GM12878 (cell line): ENCODE data around the gene DLL1. TPM values are rescaled to one million over a fixed set of nuclear protein-coding genes. Genes with fewer than 3 reads are reported as not detected.

Experiments used
- ATAC-seq: fragments of 200-7000 bp; cut with Tn5 transposase; 3 replicates; pipeline ENCODE4 v1.9.1; 2020; ENCODE audit warnings: mild to moderate bottlenecking, moderate library complexity
- BruUV-seq: library from RNA; stranded (reverse); fragments of 400-500 nt; replicated peaks from 2 replicates; lab custom pipeline; 2021; lab: Mats Ljungman, UMichigan
- CTCF ChIA-PET: fragments of 300-600 bp; sonication (Branson Sonifier 250); formaldehyde crosslinking; extraction: SDS; loops from one replicate; lab custom pipeline; 2021; ENCODE audit warnings: inconsistent platforms; lab: Yijun Ruan, JAX
- POLR2A ChIA-PET: fragments of 350-600 bp; formaldehyde crosslinking; extraction: SDS; loops from one replicate; lab custom pipeline; 2021; ENCODE audit warnings: inconsistent platforms; lab: Charles Lee
- RAD21 ChIA-PET: fragments of 300-600 bp; sonication (Branson Sonifier 250); formaldehyde crosslinking; loops from one replicate; lab custom pipeline; 2023; ENCODE audit warnings: antibody characterized with exemption; ENCODE audit not compliant: unreplicated experiment; lab: Charles Lee
- SMC1A ChIA-PET: fragments of 300-600 bp; sonication (Branson Sonifier 250); formaldehyde crosslinking; loops from one replicate; lab custom pipeline; 2023; ENCODE audit not compliant: unreplicated experiment, uncharacterized antibody; lab: Charles Lee
- DNase-seq: peaks from one replicate; pipeline ENCODE4 v3.0.0-alpha.2; 2011; ENCODE audit warnings: low read depth, low spot score
- FAIRE-seq: peaks from 3 replicates; lab custom pipeline; 2011; peaks lifted over from hg19 to GRCh38; lab: Jason Lieb, UNC
- H2AFZ ChIP-seq: 2 replicates; pipeline ENCODE4 v1.6.0; 2011; ENCODE audit warnings: low read depth, low read length, control low read depth; ENCODE audit not compliant: control insufficient read depth
- H3K27ac ChIP-seq: 2 replicates; pipeline ENCODE4 v1.5.1; 2011; ENCODE audit warnings: control low read depth; ENCODE audit not compliant: control insufficient read depth, insufficient read depth
- H3K27me3 ChIP-seq, 2 experiments: replicated peaks in 1 of 2; 2 replicates each; pipeline versions ENCODE4 v1.6.0 to v1.6.1; 2011; ENCODE audit warnings: low read length in 1 of 2; ENCODE audit not compliant: control insufficient read depth in 2 of 2, insufficient read depth in 2 of 2
- H3K36me3 ChIP-seq, 2 experiments: 2 replicates each; pipeline ENCODE4 v1.5.1; 2011; ENCODE audit warnings: low read length in 1 of 2; ENCODE audit not compliant: control insufficient read depth in 2 of 2, insufficient read depth in 2 of 2
- H3K4me1 ChIP-seq: 2 replicates; pipeline ENCODE4 v1.6.1; 2011; ENCODE audit warnings: mild to moderate bottlenecking, low read length, moderate library complexity, mixed read lengths; ENCODE audit not compliant: control insufficient read depth, insufficient read depth
- H3K4me2 ChIP-seq: 2 replicates; pipeline ENCODE4 v1.6.0; 2011; ENCODE audit warnings: control low read depth; ENCODE audit not compliant: control insufficient read depth, insufficient read depth
- H3K4me3 ChIP-seq: fragments of 200-600 bp; sonication (generic); 2 replicates; pipeline ENCODE4 v1.5.1; 2016
- H3K79me2 ChIP-seq: 2 replicates; pipeline ENCODE4 v1.6.0; 2011; ENCODE audit warnings: low read length; ENCODE audit not compliant: control insufficient read depth, insufficient read depth
- H3K9ac ChIP-seq: 2 replicates; pipeline ENCODE4 v1.8.0; 2011; ENCODE audit warnings: low read length, control low read depth, mixed read lengths; ENCODE audit not compliant: control insufficient read depth, insufficient read depth
- H3K9me3 ChIP-seq: replicated peaks from 3 replicates; pipeline ENCODE4 v1.5.1; 2011; ENCODE audit warnings: mild to moderate bottlenecking, low read length; ENCODE audit not compliant: control insufficient read depth, insufficient read depth
- H4K20me1 ChIP-seq: 2 replicates; pipeline ENCODE4 v1.6.0; 2011; ENCODE audit not compliant: control insufficient read depth, insufficient read depth
- CHD4 ChIP-seq: fragments of 200-600 bp; sonication (generic); IDR thresholded peaks from 2 replicates; pipeline ENCODE4 v1.6.1; 2016; ENCODE audit warnings: mild to moderate bottlenecking
- GABPA ChIP-seq: IDR thresholded peaks from 2 replicates; pipeline ENCODE4 v1.6.1; 2014; ENCODE audit warnings: antibody characterized with exemption, low read depth, mild to moderate bottlenecking, inconsistent platforms
- IKZF2 ChIP-seq, 2 experiments: fragments of 450-650 bp; IDR thresholded peaks; 2 replicates each; pipeline ENCODE4 v1.6.1; 2017; ENCODE audit warnings: mild to moderate bottlenecking in 2 of 2, moderate library complexity in 2 of 2
- KLF5 ChIP-seq: fragments of 450-650 bp; IDR thresholded peaks from 2 replicates; pipeline ENCODE4 v1.6.1; 2014; ENCODE audit warnings: mild to moderate bottlenecking; ENCODE audit not compliant: partially characterized antibody
- NR2C2 ChIP-seq: IDR thresholded peaks from 2 replicates; pipeline ENCODE4 v1.6.1; 2011; ENCODE audit warnings: borderline replicate concordance, low read depth; ENCODE audit not compliant: control insufficient read depth, insufficient read length
- POLR2AphosphoS2 ChIP-seq: IDR thresholded peaks from 2 replicates; pipeline ENCODE4 v1.6.1; 2011; ENCODE audit warnings: low read depth, mild to moderate bottlenecking, low read length, improper control_type of control experiment, moderate library complexity
- SIN3A ChIP-seq: IDR thresholded peaks from 2 replicates; pipeline ENCODE4 v1.6.1; 2012; ENCODE audit warnings: low read depth, low read length, improper control_type of control experiment
- SUPT20H ChIP-seq: IDR thresholded peaks from 2 replicates; pipeline ENCODE4 v1.6.1; 2011; ENCODE audit warnings: low read depth, mild to moderate bottlenecking, low read length, moderate library complexity, borderline replicate concordance; ENCODE audit not compliant: control insufficient read depth
- ZNF207 ChIP-seq: fragments of 450-650 bp; IDR thresholded peaks from 2 replicates; pipeline ENCODE4 v1.6.1; 2014; ENCODE audit warnings: antibody characterized with exemption, mild to moderate bottlenecking, borderline replicate concordance
- WGBS: methylation state at CpG from one replicate; pipeline ENCODE4 v1.1.6; 2016; ENCODE audit warnings: low lambda C conversion rate; ENCODE audit not compliant: insufficient replicate concordance, insufficient coverage; ENCODE audit errors: missing lambda C conversion rate; 5-methylcytosine and 5-hydroxymethylcytosine counted together
- in situ Hi-C: fragments of 300-500 bp; cut with MboI; formaldehyde crosslinking; loops from 9 replicates; pipeline ENCODE4 v1.14.3; 2018; ENCODE audit warnings: mixed read lengths
- intact Hi-C: fragments of 100-400 bp; cut with micrococcal nuclease; formaldehyde crosslinking; loops from one replicate; pipeline ENCODE4 v1.14.2; 2022; ENCODE audit not compliant: unreplicated experiment
- polyA plus RNA-seq, 11 experiments: library from polyadenylated mRNA; depleted of rRNA in 4 of 11; unstranded in 6 of 11; stranded (reverse) in 5 of 11; fragments of >200 nt; fragmentation: Nextera tagmentation in 4 of 11; fragmentation: Illumina TruSeq in 1 of 11; extraction: Ambion mirVana in 4 of 11; extraction: Trizol in 1 of 11; gene quantifications; 1 replicate in 1 of 11; 2 replicates in 10 of 11; pipeline versions ENCODE4 v1.2.1 to v1.2.3, GENCODE V29; 2011 to 2016; ENCODE audit warnings: inconsistent platforms in 2 of 11, missing spikeins in 2 of 11, low read depth in 1 of 11
- total RNA-seq, 4 experiments: library from RNA; depleted of rRNA in 3 of 4; stranded (reverse); fragments of >200 nt in 3 of 4; fragmentation: Illumina TruSeq in 1 of 4; extraction: Trizol in 1 of 4; gene quantifications; 2 replicates each; pipeline versions ENCODE4 v1.2.1 to v1.2.3, GENCODE V29; 2013 to 2021
- TF ChIP-seq, protein P1 (sequence below): fragments of 450-650 bp; formaldehyde crosslinking; IDR thresholded peaks from 2 replicates; pipeline ENCODE4 v1.4.0; 2022; ENCODE audit warnings: mild to moderate bottlenecking, moderate library complexity
- TF ChIP-seq, protein P2 (sequence below): fragments of 450-650 bp; IDR thresholded peaks from 2 replicates; pipeline ENCODE4 v1.6.1; 2017; ENCODE audit warnings: mild to moderate bottlenecking, moderate library complexity

DLL1 gene
- total and polyA plus RNA-seq, 10 of the 15 experiments (the other 5 are each of a cell fraction or from before 2014, with no cell fraction given), result 0.02 to 0.80 (median 0.19) TPM

DNA sequence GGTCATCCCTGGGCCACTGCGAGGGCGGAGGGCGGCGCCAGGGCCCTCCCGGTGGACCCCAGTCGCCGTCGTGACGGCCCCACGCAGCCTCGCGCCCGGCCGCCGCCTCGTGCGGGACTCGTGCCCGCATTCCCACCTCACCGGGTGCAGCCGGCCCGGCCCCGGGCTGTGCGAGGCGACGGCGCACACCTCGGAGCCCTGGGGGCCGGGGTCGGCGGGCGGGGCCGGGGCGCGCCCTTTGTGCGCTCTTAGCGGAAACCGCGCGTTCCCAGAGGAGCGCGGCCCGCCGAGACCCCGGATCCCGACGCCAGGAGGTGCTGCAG, 5.5 kb upstream of the DLL1 start:
- DNase-seq (no peak), FAIRE-seq (no peak), ATAC-seq (no peak)
- peaks cover 9% of the 10 kb centered on the region; the same call in 1 of the 3 replicates for H3K9me3 ChIP-seq
- no peak overlapping the region for H3K9ac ChIP-seq
- ChIA-PET SMC1A (no interaction called here), CTCF (interaction anchor here (1.6 kb wide), 1 partner anchor 12 kb away, joined by 3 read pairs; no protein-coding TSS in a partner anchor), POLR2A (no interaction called here), RAD21 (no interaction called here)
- in situ Hi-C loops (no loop called here), intact Hi-C loops (loop anchor here (10.0 kb wide), 1 partner anchor 462 kb away; no protein-coding TSS in a partner anchor)
- no peaks in the 10 kb centered on the region for H3K36me3 ChIP-seq
- no peak for TF ChIP-seq KLF5
- TF ChIP-seq SUPT20H, result no peak
- TF ChIP-seq CHD4, result no peak
- TF ChIP-seq, protein P1, sequence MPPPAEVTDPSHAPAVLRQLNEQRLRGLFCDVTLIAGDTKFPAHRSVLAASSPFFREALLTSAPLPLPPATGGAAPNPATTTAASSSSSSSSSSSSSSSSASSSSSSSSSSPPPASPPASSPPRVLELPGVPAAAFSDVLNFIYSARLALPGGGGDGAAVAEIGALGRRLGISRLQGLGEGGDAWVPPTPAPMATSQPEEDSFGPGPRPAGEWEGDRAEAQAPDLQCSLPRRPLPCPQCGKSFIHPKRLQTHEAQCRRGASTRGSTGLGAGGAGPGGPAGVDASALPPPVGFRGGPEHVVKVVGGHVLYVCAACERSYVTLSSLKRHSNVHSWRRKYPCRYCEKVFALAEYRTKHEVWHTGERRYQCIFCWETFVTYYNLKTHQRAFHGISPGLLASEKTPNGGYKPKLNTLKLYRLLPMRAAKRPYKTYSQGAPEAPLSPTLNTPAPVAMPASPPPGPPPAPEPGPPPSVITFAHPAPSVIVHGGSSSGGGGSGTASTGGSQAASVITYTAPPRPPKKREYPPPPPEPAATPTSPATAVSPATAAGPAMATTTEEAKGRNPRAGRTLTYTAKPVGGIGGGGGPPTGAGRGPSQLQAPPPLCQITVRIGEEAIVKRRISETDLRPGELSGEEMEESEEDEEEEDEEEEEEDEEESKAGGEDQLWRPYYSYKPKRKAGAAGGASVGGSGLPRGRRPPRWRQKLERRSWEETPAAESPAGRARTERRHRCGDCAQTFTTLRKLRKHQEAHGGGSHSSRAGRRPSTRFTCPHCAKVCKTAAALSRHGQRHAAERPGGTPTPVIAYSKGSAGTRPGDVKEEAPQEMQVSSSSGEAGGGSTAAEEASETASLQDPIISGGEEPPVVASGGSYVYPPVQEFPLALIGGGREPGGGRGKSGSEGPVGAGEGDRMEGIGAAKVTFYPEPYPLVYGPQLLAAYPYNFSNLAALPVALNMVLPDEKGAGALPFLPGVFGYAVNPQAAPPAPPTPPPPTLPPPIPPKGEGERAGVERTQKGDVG (CRISPR knock-in tag), result no peak
- no peak for TF ChIP-seq SIN3A
- TF ChIP-seq, protein P2, sequence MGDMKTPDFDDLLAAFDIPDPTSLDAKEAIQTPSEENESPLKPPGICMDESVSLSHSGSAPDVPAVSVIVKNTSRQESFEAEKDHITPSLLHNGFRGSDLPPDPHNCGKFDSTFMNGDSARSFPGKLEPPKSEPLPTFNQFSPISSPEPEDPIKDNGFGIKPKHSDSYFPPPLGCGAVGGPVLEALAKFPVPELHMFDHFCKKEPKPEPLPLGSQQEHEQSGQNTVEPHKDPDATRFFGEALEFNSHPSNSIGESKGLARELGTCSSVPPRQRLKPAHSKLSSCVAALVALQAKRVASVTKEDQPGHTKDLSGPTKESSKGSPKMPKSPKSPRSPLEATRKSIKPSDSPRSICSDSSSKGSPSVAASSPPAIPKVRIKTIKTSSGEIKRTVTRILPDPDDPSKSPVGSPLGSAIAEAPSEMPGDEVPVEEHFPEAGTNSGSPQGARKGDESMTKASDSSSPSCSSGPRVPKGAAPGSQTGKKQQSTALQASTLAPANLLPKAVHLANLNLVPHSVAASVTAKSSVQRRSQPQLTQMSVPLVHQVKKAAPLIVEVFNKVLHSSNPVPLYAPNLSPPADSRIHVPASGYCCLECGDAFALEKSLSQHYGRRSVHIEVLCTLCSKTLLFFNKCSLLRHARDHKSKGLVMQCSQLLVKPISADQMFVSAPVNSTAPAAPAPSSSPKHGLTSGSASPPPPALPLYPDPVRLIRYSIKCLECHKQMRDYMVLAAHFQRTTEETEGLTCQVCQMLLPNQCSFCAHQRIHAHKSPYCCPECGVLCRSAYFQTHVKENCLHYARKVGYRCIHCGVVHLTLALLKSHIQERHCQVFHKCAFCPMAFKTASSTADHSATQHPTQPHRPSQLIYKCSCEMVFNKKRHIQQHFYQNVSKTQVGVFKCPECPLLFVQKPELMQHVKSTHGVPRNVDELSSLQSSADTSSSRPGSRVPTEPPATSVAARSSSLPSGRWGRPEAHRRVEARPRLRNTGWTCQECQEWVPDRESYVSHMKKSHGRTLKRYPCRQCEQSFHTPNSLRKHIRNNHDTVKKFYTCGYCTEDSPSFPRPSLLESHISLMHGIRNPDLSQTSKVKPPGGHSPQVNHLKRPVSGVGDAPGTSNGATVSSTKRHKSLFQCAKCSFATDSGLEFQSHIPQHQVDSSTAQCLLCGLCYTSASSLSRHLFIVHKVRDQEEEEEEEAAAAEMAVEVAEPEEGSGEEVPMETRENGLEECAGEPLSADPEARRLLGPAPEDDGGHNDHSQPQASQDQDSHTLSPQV, result no peak
- no peak for TF ChIP-seq NR2C2
- no peak for TF ChIP-seq POLR2AphosphoS2
- TF ChIP-seq IKZF2 (IDR thresholded peaks at IDR 0.05), result no peak
- no peak for TF ChIP-seq ZNF207
- no peak for TF ChIP-seq GABPA
- no peaks in the 10 kb centered on the region for H4K20me1 ChIP-seq
- BruUV-seq, result no TSS peak
- no peak overlapping the region for H3K27ac ChIP-seq
- no peaks in the 10 kb centered on the region for H3K79me2 ChIP-seq
- no peak overlapping the region for H2AFZ ChIP-seq
- WGBS, result 35% methylated on average over 18 of the region's 47 CpGs
- H3K4me2 ChIP-seq, result peak overlapping the region; percentile 99; the same call in 1 of the 2 replicates
- H3K4me1 ChIP-seq, result peaks cover 23% of the 10 kb centered on the region
- H3K4me3 ChIP-seq, result no peak overlapping the region
- peaks cover 14 to 32% of the 10 kb centered on the region in 2 experiments for H3K27me3 ChIP-seq
